WTC11 (cell line): ENCODE measurements around the gene FLT4. TPM values are rescaled to one million over a fixed set of nuclear protein-coding genes. Genes with fewer than 3 reads are reported as not detected.

Experiments used
- ATAC-seq: fragments of 200-7000 bp; cut with Tn5 transposase; 2 replicates; pipeline ENCODE4 v1.10.0; 2021; ENCODE audit warnings: mild to moderate bottlenecking, moderate library complexity
- CTCF ChIA-PET: fragments of 300-600 bp; sonication (Branson Sonifier 250); formaldehyde crosslinking; loops from one replicate; lab custom pipeline; 2021; ENCODE audit warnings: antibody characterized with exemption; lab: Charles Lee
- POLR2A ChIA-PET: fragments of 350-600 bp; sonication (Branson Sonifier 250); formaldehyde crosslinking; loops from one replicate; lab custom pipeline; 2021; ENCODE audit warnings: antibody characterized with exemption; lab: Charles Lee
- DNase-seq: peaks from one replicate; pipeline ENCODE4 v3.0.0; 2021; ENCODE audit warnings: low spot score
- H3K27ac Mint-ChIP-seq: 2 replicates; pipeline ENCODE4 v1.8.0; 2021; ENCODE audit warnings: mixed read lengths
- H3K27me3 Mint-ChIP-seq: 2 replicates; pipeline ENCODE4 v1.8.0; 2021; ENCODE audit warnings: low read depth, mild to moderate bottlenecking, moderate library complexity, mixed read lengths
- H3K36me3 Mint-ChIP-seq: 2 replicates; pipeline ENCODE4 v1.8.0; 2021; ENCODE audit warnings: mixed read lengths
- H3K4me1 Mint-ChIP-seq: 2 replicates; pipeline ENCODE4 v1.8.0; 2022; ENCODE audit warnings: mixed read lengths
- H3K4me3 Mint-ChIP-seq: 2 replicates; pipeline ENCODE4 v1.8.0; 2021; ENCODE audit warnings: mild to moderate bottlenecking, moderate library complexity, mixed read lengths
- H3K9me3 Mint-ChIP-seq: 2 replicates; pipeline ENCODE4 v1.8.0; 2021; ENCODE audit warnings: mixed read lengths
- ESRRA ChIP-seq: sonication (generic); formaldehyde crosslinking; IDR thresholded peaks from 2 replicates; pipeline ENCODE4 v1.8.1; 2022; ENCODE audit warnings: mild to moderate bottlenecking, missing genetic modification reagents, borderline replicate concordance
- ETV6 ChIP-seq: sonication (generic); formaldehyde crosslinking; IDR thresholded peaks from 2 replicates; pipeline ENCODE4 v1.8.1; 2022; ENCODE audit warnings: mild to moderate bottlenecking, missing genetic modification reagents
- FOXK1 ChIP-seq: sonication (generic); formaldehyde crosslinking; IDR thresholded peaks from 2 replicates; pipeline ENCODE4 v1.8.0; 2022; ENCODE audit warnings: mild to moderate bottlenecking, moderate library complexity, missing genetic modification reagents
- JUN ChIP-seq: sonication (generic); formaldehyde crosslinking; IDR thresholded peaks from 2 replicates; pipeline ENCODE4 v1.8.0; 2023; ENCODE audit warnings: mild to moderate bottlenecking, missing genetic modification reagents
- NR3C1 ChIP-seq: sonication (generic); formaldehyde crosslinking; conservative IDR thresholded peaks from 2 replicates; pipeline ENCODE4 v1.8.1; 2023; ENCODE audit warnings: low read depth, mild to moderate bottlenecking, missing genetic modification reagents
- OVOL2 ChIP-seq: fragments of 250-450 bp; sonication (Bioruptor Pico); IDR thresholded peaks from 2 replicates; pipeline ENCODE4 v1.9.0; 2021; ENCODE audit warnings: mild to moderate bottlenecking, borderline replicate concordance
- PRRX2 ChIP-seq: fragments of 250-450 bp; sonication (Bioruptor Pico); IDR thresholded peaks from 2 replicates; pipeline ENCODE4 v1.8.0; 2021; ENCODE audit warnings: mild to moderate bottlenecking
- SMAD3 ChIP-seq: sonication (generic); formaldehyde crosslinking; IDR thresholded peaks from 2 replicates; pipeline ENCODE4 v1.8.0; 2022; ENCODE audit warnings: missing genetic modification reagents, mild to moderate bottlenecking, borderline replicate concordance
- SP1 ChIP-seq: sonication (generic); formaldehyde crosslinking; conservative IDR thresholded peaks from 2 replicates; pipeline ENCODE4 v1.8.1; 2022; ENCODE audit warnings: missing genetic modification reagents
- TEAD1 ChIP-seq: sonication (generic); formaldehyde crosslinking; IDR thresholded peaks from 2 replicates; pipeline ENCODE4 v1.8.0; 2022; ENCODE audit warnings: mild to moderate bottlenecking, missing genetic modification reagents
- TEAD4 ChIP-seq: sonication (generic); formaldehyde crosslinking; IDR thresholded peaks from 2 replicates; pipeline ENCODE4 v1.8.0; 2022; ENCODE audit warnings: mild to moderate bottlenecking, missing genetic modification reagents
- ZBTB21 ChIP-seq: sonication (generic); formaldehyde crosslinking; IDR thresholded peaks from 2 replicates; pipeline ENCODE4 v1.8.1; 2023; ENCODE audit warnings: mild to moderate bottlenecking, missing genetic modification reagents, borderline replicate concordance
- ZNF138 ChIP-seq: sonication (generic); formaldehyde crosslinking; conservative IDR thresholded peaks from 2 replicates; pipeline ENCODE4 v1.8.1; 2022; ENCODE audit warnings: mild to moderate bottlenecking, moderate library complexity, missing genetic modification reagents
- ZNF219 ChIP-seq: sonication (generic); formaldehyde crosslinking; IDR thresholded peaks from 2 replicates; pipeline ENCODE4 v1.8.0; 2023; ENCODE audit warnings: missing genetic modification reagents, mild to moderate bottlenecking, borderline replicate concordance
- ZNF232 ChIP-seq: sonication (generic); formaldehyde crosslinking; IDR thresholded peaks from 2 replicates; pipeline ENCODE4 v1.8.0; 2022; ENCODE audit warnings: mild to moderate bottlenecking, missing genetic modification reagents
- ZNF396 ChIP-seq: fragments of 250-450 bp; sonication (Bioruptor Pico); IDR thresholded peaks from 2 replicates; pipeline ENCODE4 v1.8.0; 2021; ENCODE audit warnings: mild to moderate bottlenecking, moderate library complexity, borderline replicate concordance
- ZNF416 ChIP-seq: fragments of 250-450 bp; sonication (Bioruptor Pico); IDR thresholded peaks from 2 replicates; pipeline ENCODE4 v1.9.0; 2021; ENCODE audit warnings: mild to moderate bottlenecking, inconsistent platforms
- total RNA-seq: library from RNA; stranded (reverse); gene quantifications from 3 replicates; pipeline ENCODE4 v1.2.3, GENCODE V29; 2021
- TF ChIP-seq, protein P1 (sequence below): fragments of 250-450 bp; sonication (Bioruptor Pico); IDR thresholded peaks from 2 replicates; pipeline ENCODE4 v1.9.0; 2021; ENCODE audit warnings: moderate library complexity, mild to moderate bottlenecking, inconsistent platforms, borderline replicate concordance
- TF ChIP-seq, protein P2 (sequence below): fragments of 250-450 bp; sonication (Bioruptor Pico); IDR thresholded peaks from 2 replicates; pipeline ENCODE4 v1.9.0; 2021; ENCODE audit warnings: mild to moderate bottlenecking, borderline replicate concordance
- TF ChIP-seq, protein P3 (sequence below): sonication (generic); formaldehyde crosslinking; IDR thresholded peaks from 2 replicates; pipeline ENCODE4 v1.8.1; 2023; ENCODE audit warnings: mild to moderate bottlenecking, moderate library complexity, missing genetic modification reagents
- TF ChIP-seq, protein P4 (sequence below): sonication (generic); formaldehyde crosslinking; IDR thresholded peaks from 2 replicates; pipeline ENCODE4 v1.8.1; 2022; ENCODE audit warnings: low read depth, mild to moderate bottlenecking, moderate library complexity, missing genetic modification reagents, borderline replicate concordance
- TF ChIP-seq, protein P5 (sequence below): sonication (generic); formaldehyde crosslinking; conservative IDR thresholded peaks from 2 replicates; pipeline ENCODE4 v1.8.1; 2023; ENCODE audit warnings: mild to moderate bottlenecking, low read depth, missing genetic modification reagents, moderate library complexity
- TF ChIP-seq, protein P6 (sequence below): sonication (generic); formaldehyde crosslinking; IDR thresholded peaks from 2 replicates; pipeline ENCODE4 v1.8.1; 2022; ENCODE audit warnings: mild to moderate bottlenecking, moderate library complexity, missing genetic modification reagents

FLT4 gene
- total RNA-seq, 1 experiment from 2014 or later: 12.4 TPM

DNA sequence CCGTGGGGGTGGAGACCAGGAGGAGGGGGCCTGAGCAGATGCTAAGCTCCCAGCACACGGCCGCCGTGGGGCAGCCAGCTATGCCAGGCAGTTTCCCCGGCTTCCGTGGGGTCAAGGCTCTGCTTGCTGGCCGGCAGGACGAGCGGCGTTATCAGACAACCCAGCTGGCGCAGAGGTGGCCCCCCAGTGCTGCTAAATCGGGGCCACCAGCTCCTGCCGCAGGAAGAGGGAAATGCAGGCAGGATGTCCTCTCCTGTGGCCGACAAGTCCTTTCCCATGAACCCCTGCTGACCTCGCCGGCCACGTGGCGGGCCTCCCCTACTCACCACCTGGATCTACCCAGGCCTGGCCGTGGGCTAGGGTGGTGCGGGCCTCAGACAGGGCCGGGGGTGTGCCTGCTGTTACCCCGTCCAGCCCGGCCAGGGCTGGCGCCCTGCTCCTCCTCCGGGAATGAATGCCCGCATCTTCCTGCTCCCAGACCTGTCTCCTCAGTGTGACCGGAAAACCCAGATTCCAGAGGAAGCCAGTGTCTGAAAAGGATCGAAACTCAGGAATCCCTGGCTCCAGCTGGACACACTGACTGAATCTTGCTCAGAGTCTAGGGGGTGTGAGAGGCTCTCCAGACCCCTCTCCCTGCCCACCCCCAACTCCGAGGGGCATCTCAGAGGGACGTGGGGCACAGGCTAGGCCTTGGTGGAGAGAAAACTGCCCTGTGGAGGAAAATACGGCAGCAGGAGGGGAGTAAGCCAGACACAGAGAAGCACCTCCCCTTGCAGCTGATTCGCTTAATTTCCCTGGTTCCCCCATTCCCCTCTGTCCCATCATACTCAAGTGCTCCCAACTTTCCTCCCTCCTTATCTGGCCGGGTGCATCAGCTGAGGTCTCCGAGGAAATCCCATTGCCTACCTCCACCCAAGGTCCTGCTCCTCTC, 3.9 kb downstream of the FLT4 start (continued):
- TF ChIP-seq, protein P1, sequence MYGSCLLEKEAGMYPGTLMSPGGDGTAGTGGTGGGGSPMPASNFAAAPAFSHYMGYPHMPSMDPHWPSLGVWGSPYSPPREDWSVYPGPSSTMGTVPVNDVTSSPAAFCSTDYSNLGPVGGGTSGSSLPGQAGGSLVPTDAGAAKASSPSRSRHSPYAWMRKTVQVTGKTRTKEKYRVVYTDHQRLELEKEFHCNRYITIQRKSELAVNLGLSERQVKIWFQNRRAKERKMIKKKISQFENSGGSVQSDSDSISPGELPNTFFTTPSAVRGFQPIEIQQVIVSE: no peak
- TF ChIP-seq ESRRA (CRISPR knock-in tag): no peak
- TF ChIP-seq, protein P2, sequence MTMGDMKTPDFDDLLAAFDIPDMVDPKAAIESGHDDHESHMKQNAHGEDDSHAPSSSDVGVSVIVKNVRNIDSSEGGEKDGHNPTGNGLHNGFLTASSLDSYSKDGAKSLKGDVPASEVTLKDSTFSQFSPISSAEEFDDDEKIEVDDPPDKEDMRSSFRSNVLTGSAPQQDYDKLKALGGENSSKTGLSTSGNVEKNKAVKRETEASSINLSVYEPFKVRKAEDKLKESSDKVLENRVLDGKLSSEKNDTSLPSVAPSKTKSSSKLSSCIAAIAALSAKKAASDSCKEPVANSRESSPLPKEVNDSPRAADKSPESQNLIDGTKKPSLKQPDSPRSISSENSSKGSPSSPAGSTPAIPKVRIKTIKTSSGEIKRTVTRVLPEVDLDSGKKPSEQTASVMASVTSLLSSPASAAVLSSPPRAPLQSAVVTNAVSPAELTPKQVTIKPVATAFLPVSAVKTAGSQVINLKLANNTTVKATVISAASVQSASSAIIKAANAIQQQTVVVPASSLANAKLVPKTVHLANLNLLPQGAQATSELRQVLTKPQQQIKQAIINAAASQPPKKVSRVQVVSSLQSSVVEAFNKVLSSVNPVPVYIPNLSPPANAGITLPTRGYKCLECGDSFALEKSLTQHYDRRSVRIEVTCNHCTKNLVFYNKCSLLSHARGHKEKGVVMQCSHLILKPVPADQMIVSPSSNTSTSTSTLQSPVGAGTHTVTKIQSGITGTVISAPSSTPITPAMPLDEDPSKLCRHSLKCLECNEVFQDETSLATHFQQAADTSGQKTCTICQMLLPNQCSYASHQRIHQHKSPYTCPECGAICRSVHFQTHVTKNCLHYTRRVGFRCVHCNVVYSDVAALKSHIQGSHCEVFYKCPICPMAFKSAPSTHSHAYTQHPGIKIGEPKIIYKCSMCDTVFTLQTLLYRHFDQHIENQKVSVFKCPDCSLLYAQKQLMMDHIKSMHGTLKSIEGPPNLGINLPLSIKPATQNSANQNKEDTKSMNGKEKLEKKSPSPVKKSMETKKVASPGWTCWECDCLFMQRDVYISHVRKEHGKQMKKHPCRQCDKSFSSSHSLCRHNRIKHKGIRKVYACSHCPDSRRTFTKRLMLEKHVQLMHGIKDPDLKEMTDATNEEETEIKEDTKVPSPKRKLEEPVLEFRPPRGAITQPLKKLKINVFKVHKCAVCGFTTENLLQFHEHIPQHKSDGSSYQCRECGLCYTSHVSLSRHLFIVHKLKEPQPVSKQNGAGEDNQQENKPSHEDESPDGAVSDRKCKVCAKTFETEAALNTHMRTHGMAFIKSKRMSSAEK (CRISPR knock-in tag): no peak
- no peak for TF ChIP-seq ETV6 (CRISPR knock-in tag)
- no peak for TF ChIP-seq OVOL2 (CRISPR knock-in tag)
- TF ChIP-seq ZNF416 (CRISPR knock-in tag): no peak
- TF ChIP-seq TEAD4 (CRISPR knock-in tag): no peak
- no peak for TF ChIP-seq TEAD1 (CRISPR knock-in tag)

DNA sequence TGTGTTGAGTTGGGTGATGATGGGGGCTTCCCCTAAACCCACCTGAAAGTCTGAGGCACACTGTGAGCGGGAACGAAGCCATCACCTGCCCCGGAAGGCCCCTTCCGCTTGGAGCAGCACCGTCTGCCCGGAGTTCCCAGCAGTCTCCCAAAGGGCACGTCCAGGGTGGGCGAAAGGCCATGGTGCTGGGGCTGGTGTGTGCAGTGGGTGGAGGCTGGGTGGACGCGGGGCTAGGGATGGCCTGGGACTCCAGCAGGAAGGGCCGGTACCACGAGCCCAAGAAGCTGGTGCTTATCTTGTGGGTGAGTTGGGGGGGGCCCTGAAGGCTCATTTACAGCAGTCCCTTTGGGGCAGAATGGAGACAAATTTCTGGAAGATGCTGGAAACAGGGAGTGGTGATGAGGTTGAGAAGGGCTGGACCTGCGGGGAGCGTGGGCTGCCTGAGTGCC, 4.6 kb downstream of the FLT4 start:
- H3K4me3 Mint-ChIP-seq: no peak overlapping the region
- no peaks in the 10 kb centered on the region for H3K9me3 Mint-ChIP-seq
- ATAC-seq (no peak), DNase-seq (peak; percentile 7)
- no peaks in the 10 kb centered on the region for H3K36me3 Mint-ChIP-seq
- TF ChIP-seq, protein P1: no peak
- TF ChIP-seq SMAD3 (CRISPR knock-in tag): no peak
- TF ChIP-seq SP1 (CRISPR knock-in tag): no peak
- TF ChIP-seq ZNF232 (CRISPR knock-in tag): no peak
- no peak for TF ChIP-seq ZNF396 (CRISPR knock-in tag)
- TF ChIP-seq, protein P3, sequence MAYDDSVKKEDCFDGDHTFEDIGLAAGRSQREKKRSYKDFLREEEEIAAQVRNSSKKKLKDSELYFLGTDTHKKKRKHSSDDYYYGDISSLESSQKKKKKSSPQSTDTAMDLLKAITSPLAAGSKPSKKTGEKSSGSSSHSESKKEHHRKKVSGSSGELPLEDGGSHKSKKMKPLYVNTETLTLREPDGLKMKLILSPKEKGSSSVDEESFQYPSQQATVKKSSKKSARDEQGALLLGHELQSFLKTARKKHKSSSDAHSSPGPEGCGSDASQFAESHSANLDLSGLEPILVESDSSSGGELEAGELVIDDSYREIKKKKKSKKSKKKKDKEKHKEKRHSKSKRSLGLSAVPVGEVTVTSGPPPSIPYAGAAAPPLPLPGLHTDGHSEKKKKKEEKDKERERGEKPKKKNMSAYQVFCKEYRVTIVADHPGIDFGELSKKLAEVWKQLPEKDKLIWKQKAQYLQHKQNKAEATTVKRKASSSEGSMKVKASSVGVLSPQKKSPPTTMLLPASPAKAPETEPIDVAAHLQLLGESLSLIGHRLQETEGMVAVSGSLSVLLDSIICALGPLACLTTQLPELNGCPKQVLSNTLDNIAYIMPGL (CRISPR knock-in tag): no peak
- TF ChIP-seq, protein P4, sequence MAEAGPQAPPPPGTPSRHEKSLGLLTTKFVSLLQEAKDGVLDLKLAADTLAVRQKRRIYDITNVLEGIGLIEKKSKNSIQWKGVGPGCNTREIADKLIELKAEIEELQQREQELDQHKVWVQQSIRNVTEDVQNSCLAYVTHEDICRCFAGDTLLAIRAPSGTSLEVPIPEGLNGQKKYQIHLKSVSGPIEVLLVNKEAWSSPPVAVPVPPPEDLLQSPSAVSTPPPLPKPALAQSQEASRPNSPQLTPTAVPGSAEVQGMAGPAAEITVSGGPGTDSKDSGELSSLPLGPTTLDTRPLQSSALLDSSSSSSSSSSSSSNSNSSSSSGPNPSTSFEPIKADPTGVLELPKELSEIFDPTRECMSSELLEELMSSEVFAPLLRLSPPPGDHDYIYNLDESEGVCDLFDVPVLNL (CRISPR knock-in tag): no peak
- TF ChIP-seq ZNF219 (CRISPR knock-in tag): no peak
- TF ChIP-seq, protein P5, sequence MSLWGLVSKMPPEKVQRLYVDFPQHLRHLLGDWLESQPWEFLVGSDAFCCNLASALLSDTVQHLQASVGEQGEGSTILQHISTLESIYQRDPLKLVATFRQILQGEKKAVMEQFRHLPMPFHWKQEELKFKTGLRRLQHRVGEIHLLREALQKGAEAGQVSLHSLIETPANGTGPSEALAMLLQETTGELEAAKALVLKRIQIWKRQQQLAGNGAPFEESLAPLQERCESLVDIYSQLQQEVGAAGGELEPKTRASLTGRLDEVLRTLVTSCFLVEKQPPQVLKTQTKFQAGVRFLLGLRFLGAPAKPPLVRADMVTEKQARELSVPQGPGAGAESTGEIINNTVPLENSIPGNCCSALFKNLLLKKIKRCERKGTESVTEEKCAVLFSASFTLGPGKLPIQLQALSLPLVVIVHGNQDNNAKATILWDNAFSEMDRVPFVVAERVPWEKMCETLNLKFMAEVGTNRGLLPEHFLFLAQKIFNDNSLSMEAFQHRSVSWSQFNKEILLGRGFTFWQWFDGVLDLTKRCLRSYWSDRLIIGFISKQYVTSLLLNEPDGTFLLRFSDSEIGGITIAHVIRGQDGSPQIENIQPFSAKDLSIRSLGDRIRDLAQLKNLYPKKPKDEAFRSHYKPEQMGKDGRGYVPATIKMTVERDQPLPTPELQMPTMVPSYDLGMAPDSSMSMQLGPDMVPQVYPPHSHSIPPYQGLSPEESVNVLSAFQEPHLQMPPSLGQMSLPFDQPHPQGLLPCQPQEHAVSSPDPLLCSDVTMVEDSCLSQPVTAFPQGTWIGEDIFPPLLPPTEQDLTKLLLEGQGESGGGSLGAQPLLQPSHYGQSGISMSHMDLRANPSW (CRISPR knock-in tag): no peak
- TF ChIP-seq, protein P6, sequence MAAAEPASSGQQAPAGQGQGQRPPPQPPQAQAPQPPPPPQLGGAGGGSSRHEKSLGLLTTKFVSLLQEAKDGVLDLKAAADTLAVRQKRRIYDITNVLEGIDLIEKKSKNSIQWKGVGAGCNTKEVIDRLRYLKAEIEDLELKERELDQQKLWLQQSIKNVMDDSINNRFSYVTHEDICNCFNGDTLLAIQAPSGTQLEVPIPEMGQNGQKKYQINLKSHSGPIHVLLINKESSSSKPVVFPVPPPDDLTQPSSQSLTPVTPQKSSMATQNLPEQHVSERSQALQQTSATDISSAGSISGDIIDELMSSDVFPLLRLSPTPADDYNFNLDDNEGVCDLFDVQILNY (CRISPR knock-in tag): no peak
- TF ChIP-seq PRRX2 (CRISPR knock-in tag): no peak
- no peak for TF ChIP-seq FOXK1
- TF ChIP-seq ZNF138 (CRISPR knock-in tag): no peak
- no peak for TF ChIP-seq NR3C1 (CRISPR knock-in tag)
- TF ChIP-seq ZBTB21 (CRISPR knock-in tag): no peak
- no peak for TF ChIP-seq JUN (CRISPR knock-in tag)
- ChIA-PET POLR2A (no interaction called here), CTCF (interaction anchor here (1.2 to 5.4 kb wide), 2 partner anchors 26 to 34 kb away, joined by 3 to 56 read pairs; no protein-coding TSS in a partner anchor)
- no peak overlapping the region for H3K27ac Mint-ChIP-seq
- peaks cover 4% of the 10 kb centered on the region; the same call in 1 of the 2 replicates for H3K4me1 Mint-ChIP-seq
- peaks cover 24% of the 10 kb centered on the region for H3K27me3 Mint-ChIP-seq
